PFSK-1 (cell line): ENCODE measurements around the gene CCDC12.

Experiments
- FOXP2 ChIP-seq: optimal IDR thresholded peaks from 2 replicates; pipeline ENCODE3; 2011; ENCODE audit warnings: borderline replicate concordance, control low read depth, inconsistent platforms; ENCODE audit not compliant: insufficient read depth; ENCODE audit errors: extremely low read length, extremely low read depth
- POLR2AphosphoS5 ChIP-seq: IDR thresholded peaks from 2 replicates; pipeline ENCODE4 v1.6.1; 2012; ENCODE audit warnings: low read depth, mild to moderate bottlenecking, control low read depth, low read length, moderate library complexity

- TF ChIP-seq POLR2AphosphoS5 (no peak), FOXP2 (no peak)
These were observed 93.3 kb downstream of the CCDC12 start for GRCh38 chr3:46883054-46883829.
